Measurements from ENCODE around the gene UBE2QL1.

UBE2QL1 gene

DNA sequence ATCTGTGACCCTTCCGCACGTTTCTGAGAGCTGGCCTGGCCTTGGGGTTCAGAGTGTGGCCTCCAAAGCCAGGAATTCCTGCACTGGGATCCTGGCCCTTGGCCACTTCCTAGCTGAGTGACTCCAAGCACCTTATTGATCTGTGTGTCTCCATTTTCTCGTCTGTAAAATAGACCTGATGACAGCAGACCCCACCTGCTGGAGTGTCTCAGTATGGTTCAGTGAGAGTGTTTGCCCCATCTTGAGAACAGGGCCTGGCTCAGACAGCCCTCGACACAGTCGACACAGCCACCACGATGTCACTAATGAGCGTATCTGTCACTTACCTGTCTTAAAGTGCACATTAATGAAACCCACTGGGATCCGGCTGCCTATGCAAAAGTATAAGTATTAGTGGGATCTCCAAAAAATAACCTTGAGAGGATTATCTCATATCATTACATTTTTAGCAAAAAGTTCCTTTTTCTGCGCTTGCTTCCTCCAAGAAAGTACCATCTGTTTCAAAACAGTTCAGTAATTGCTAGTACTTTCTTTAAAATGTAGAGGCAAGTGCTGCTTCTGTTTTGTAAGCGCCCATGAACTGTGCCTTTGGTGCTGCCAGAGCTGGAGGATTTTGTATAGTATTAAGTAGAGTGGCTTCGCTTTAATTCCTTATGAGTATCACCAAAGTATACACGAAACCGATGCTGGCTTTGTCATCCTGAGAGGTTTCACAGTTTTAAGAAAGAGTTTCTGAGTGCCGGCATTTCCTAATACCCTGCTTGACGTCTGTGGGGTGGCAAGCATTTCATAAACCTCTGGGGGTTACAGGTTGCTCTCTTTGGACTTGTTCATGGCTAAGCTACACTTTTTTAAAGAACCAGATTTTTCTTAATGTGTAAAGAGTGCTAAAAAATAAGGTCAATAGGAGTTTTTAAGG is 31.7 kb downstream of the UBE2QL1 start:
- DNase-seq, result no peak

DNA sequence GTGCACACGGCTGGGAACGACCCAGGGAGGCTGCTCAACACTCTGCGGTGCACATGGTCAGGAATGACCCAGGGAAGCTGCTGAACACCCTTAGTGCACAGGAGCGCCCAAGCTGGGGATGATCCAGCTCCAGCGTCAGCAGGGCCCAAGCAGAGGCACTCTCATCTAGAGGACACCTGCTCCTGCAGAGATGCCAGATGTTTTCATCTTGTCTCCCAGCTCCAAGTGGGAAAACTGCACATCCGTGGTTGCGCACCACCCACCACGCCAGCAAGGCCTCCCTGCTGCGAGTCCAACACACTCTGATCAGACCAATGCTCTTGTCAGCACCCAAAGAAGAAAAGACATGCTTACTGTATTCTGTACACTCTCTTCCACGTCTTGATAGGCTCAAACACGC is 34.1 kb downstream of the UBE2QL1 start:
- DNase-seq, result no peak

DNA sequence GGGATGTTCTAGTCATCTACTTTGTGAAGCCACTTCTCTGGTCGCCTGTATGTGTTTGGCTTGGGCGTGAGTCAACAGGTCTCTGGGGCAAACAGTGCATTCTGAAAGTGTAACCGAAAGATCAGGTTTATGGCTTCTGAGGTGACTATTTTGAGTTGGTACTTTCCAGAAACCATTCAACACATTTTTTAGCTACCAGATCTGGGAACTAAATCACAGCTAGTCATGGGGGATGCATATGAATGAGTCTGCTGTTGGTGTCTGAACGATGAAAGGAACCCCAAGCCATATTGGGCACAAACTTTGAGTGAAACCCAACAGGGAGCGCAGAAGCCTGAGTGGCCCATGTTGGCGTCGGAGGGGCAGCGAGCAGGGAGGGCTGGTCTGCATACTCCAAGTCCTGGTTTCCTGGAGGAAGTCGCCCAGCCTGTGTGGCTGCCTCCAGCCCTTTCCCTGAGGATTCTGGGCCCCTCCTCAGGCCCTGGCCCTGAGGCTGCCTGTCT is 35.3 kb downstream of the UBE2QL1 start:
- DNase-seq, result no peak

DNA sequence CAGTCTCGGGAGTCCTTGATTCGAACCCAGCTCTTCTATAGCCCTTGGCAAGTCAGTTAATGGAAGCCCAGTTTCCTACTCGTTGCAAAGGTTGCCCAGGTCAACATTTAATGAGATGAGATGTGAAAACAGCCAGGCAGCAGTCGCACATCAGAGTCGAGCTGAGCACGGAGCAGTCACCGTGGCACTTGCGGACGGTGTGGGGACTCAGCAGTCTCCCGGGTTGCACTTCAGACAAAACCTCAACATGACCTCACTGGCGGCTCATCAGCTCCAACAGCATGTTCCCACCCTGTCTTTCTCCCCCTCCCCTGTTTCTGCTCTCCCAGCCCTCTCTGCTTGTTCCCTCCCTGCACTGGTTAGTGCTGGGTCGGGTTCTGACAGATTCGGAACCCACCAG is 35.8 kb downstream of the UBE2QL1 start:
- no peak for DNase-seq

DNA sequence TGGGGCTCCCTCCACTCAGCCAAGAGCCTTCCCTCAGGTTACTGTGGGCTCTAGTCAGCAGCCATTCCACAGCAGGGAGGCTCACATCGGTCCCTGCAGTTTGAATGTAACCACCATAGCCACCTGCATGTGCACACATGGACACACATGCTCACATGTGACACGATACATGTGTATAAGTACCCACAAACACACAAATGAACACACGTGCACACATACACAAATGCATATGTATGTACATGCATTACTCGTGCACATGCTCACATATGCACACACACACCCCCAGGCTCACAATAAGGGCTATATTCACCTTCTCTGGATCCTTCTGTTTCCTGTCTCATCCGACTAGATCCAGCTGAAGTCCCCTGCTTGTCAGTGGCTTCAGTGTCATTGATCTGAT is 36.2 kb downstream of the UBE2QL1 start:
- no peak for DNase-seq

DNA sequence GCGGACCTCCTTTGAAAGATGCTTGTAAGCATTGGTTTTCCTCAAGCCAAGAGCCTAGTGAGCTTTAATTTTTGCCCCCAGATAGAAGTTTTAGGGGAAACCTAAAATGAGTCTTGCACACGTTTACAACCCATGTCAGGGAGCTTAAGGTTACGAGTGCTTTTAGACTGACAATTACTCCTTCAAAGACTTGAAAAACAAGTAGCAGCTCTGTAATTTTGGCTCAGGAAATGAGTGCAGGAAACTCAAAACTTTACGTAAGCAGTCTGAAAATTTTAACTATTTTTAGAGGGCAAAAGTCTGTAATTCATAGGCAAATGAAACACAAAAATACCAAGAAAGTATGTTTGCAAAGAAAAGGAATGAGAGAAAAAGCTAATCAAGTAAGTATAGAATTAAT is 36.8 kb downstream of the UBE2QL1 start:
- DNase-seq, result no peak

DNA sequence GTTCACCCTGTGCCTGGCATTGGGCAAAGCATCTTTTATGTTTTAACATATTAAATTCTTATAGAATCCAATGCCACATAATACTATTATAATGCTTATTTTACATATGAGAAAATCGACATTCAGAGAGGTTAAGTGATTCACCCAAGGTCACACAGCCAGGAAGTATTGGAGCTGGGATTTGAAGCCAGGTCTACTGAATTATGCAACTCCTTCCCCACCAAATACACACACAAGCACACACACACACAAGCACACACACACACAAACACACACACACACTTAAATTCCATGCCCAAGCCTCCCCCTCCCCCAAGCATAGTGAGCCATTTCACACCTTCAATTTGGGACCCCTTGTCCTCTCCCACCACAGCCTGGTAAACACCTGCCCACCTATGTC is 37.4 kb downstream of the UBE2QL1 start:
- no peak for DNase-seq

DNA sequence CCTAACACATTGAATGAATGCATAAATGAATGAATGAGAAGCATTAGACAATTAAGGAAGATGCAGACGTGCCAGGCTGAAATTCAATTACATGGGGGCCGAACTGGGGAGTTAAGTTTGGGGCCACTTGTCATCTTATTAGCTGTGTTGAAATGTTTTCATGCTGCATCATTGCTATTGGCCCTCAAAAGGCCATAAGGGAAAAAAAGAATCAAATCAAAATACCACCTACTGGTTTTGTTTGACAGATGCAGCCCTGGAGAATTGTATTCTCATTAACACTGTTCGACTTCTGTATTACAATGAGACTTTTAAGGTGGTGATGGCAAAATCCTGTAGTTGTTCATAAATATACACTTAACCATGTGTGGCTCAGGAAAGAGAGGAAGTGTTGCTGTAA is 38.4 kb downstream of the UBE2QL1 start:
- DNase-seq, result no peak

DNA sequence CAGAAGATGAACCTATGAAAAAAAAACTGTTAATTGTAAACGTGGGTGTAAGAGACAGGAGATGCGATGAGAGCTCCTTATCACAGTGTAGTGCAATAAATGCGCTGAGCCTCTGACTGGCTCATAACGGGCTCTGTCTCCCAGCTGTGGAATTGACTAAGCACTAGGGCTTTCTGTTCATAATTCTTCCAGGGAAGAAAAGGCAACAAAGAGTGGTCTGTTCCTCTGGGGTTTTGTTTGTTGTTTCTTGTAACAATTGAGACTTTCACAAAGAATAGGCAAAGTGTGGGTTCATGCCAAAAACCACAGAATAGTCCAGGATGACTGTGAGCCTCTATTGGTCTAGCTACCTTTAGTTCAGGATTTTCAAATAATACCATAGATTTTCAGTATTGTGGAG is 39.4 kb downstream of the UBE2QL1 start:
- DNase-seq, result no peak

DNA sequence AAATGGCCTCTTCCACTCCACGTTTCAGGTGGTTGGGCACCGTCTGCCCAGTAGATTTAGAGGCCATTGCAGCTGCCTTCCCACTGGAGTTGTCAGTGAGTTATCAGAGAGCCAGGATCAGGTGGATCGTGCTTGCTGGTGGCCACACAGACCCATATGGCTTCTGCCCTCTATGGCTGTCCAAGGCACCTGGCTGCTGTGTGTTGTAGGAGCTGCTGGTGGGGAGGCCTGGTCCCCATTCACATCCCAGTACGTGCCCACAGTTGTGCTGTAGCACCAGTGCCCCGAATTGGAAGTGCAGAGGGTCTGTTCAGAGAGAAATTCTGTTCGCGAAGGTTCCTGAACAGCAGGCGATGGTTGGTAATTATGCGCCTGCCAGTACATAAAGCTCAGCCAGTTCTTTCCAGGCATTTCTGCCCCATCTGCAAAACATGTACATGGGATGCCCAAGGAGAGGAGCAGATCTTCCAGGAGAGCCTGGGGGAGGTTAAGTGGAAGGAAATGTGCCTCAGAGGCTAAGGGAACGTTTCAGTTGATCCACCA is 41.1 kb downstream of the UBE2QL1 start:
- no peak for DNase-seq

DNA sequence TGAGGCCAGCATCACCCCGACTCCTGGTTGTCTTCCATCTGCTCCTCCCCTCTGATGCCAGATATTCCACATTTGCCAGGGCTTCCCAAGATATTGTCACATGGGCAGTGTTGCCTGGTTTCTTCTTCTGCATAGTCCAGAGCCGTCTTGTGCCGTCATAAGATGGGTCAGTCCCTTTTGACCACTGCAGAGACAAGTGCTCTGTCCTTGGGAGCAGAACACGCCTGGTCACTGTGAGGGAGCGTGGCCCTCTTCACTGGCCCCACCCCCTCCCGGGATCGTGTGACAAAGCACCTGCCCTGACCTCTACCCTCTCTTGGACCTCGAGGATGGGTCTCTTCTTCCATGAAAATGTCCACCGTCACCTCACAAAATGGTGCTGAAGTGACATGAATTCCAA is 41.6 kb downstream of the UBE2QL1 start:
- no peak for DNase-seq

DNA sequence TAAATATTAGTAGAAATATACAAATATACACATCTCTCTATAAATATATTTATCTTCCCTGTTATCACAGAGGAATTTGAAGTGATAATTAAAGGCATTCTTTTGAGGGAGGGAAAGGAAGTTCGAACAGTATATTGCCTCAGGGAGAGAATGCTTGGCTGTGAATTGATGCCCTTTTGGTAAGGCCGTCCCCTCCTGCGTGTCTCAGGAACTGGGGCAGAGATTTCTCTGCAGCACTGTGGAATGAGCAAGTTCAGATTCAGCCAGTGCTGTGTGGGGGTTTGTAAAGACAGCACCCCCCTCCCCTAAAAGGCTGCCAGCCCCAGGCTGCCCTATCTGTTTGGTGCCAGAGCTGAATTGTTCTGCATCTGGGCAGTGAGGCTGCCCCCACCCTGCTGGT is 42.0 kb downstream of the UBE2QL1 start:
- no peak for DNase-seq

DNA sequence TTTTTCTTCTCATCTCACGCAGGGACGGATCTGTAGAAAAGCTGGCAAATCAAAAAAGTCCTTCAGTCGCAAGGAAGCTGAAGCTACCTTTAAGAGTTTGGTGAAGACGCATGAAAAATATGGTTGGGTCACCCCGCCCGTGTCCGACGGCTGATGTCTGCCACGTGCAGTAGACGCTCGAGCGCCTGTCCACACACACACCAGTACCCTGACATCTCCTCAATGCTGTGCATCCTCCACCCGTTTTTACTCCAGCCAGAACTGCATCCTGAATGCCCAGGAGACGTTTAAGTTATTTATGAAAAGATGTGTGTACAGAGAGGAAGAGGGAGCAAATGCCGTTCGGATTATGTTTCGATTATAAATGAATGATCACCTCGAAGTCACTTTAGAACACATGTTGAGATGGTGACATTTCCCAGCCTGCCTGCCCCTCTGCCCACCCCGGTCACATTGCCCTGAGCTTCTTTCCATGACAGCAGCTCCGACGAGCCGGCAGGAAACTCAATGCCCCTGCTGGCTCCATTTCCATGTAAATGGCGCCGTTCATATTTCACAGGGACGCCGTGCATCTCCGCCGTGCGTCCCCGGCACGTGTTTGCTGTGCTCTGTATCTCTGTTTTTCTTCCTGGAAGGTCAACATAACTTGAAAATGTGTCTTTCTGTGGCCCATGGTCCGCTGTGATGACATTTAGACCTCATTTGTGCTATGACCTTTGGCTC is 42.7 kb downstream of the UBE2QL1 start:
- DNase-seq, result no peak

DNA sequence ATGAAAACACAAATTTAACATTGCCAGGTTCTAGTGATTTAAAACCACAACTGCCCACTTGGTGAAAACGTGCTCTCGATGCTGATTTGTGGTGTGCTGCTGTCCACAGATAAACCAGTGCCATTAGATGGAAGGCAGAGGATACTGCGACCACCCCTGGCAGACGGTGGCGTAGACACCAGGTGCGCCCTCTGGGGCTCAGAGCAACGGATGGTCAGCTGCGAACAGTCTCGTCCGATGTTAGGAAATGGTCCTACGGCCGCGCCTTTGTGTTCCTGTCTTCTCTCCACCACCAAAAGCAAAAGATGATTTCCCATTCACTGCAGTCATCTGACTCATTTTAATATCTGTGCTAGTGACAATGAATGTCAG is 43.2 kb downstream of the UBE2QL1 start:
- DNase-seq, result no peak

DNA sequence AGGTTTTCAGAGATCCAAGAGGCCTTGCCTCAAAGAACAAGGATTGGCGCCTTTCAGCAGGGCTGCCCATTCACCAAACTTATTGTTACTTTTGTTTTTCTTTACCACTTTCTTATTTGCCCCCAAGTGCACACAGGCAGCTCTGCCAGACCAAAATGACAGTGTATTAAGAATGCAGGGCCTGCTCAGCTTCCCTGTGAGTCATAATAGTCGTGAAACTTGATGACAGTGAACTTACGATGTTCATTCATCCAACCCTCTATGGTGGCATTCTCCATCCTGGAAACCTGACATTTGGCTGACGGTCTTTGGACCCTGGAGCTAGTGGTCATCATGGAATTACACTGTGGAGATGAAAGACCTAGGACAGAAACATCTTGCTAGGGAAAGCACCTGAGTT is 44.3 kb downstream of the UBE2QL1 start:
- no peak for DNase-seq

DNA sequence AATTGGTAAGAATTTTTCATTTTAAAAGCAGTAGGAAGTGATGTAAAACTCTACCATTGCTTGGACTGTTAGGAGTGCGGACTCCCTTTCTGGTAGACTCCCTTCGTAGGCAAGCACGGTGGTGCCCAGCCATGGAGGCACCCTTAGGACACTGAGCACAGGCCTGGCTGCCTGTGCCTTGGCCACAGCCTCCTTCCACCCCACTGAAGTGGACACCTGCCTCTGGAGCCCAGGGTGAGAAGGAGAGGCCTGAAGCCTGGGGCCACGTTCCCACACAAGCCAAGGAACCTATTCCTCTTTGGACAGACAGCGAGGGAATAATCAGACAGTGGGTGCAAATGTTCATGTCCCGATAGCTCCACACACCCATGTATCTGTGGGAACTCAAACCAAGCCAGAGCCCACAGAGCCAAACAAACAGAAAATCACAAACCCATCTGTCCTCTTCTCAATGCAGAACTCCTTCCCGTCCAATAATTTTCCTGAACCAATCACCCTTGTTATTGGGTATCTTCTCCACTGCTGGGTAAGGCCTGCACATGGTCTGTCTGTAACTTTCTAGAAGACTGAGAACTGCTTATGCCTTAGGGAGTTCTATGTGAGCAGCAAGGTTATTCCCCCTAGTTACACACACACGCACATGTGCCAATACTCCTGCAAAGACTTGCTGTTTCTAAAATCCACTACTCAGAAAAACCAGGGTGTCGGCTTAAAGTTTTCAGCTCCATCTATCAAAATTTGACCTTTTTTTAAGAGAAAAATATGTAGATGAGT is 45.2 kb downstream of the UBE2QL1 start:
- DNase-seq, result no peak

DNA sequence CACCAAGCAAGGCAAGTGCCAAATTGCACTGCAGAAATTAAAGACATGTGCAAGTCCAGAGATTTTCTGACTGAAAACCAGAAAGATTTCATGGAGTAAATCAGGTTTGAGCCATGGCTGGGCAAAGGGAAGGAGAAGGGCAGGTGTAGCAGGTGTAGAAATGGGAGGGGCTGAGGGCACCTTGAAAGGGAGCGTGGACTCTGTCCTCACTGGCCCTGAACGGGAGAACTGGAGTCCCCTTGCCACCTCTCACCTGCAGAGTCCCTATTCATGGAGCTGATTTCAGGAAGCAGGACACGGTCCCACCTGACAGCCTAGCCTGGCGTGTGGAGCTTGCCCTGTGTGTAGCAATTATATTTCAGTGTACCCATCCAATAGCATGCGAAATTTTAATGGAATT is 46.3 kb downstream of the UBE2QL1 start:
- no peak for DNase-seq

DNA sequence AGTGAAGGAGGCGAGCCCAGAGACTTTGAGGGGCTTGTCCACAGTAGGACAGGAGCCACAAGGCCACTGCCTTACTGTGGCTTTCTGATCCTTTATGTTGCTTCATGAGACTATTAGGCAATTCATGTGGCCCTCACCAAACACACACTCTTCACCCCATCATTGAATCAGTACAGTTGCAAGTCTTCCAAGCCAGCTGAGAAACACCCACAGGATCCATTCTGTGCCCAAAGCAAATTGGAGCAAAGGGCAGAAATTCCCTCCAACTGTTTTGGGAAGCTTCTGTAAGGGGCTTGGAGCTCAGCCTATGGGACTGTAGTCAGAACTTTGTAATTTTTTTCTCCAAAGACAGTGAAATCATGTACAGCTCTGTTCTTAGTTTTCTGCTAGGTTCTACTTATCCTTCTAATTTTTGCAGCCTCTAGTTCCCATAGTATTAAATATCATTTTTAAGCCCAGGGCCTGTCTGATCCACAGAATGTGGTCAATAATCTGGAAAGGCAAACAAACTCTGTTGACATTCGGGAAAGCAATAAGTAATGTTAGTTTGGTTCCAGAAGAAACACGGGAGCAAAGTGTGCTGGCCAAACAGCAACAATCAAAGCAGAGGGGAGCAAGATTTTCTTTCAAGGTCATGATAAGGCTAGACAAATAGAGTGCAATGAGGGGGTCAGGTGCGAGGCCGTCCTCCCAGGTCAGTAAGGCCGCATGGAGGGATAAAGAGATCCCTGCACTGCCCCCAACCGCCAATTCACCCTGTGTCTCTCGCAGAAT is 47.0 kb downstream of the UBE2QL1 start:
- no peak for DNase-seq

DNA sequence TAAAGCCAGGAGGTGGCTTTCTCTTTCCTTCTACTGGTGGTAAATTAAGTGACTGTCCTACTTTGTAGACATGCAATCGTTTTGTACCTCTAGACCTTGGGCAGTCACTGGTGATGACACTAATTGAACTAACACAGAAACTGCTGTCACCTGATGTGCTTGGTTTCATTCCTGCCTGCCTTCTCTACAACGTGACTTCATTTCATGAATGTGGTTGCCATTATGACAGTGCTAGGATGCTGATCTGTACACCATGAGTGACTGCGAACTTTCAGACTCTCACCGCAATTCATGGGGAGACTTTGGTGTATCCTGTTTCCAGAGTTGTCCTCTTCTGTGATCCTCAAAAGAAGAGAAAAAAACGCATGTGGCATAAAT is 47.5 kb downstream of the UBE2QL1 start:
- no peak for DNase-seq

DNA sequence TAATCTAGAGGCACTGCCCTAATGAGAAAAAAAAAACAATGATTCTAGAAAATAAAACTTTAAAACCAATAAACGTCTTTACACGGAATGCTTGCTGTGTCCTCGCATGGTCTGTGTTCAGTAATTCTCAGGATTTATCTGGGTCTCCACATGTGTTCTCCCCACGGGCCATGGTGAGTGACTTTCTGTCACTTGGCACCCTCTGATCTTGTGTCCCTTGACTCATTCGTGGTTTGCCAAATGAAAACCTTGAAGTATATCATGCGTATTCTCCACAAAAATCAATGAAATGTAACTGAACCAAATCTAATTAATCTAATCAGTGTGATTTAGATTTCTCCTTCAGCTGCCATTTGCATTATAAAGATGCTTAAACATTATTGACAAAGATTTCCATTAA is 48.0 kb downstream of the UBE2QL1 start:
- no peak for DNase-seq

DNA sequence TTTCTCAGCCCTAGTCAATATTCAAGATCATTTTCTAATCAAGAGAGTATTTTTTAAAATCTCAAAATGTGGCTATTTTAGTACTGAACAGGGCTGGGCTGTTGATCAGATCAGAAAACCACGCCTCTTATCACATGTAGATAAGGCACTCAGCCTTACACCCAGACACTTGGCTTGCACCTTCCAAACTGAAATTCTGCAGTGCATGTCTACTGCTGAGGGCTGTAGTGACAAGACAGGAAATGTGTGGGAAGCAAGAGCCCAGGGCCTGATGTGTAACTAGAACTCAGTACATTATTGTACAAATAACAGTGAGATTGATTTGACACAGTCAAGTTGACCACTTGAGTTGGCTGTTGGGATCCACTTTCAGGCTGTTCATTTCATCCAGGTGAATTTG is 48.6 kb downstream of the UBE2QL1 start:
- no peak for DNase-seq

DNA sequence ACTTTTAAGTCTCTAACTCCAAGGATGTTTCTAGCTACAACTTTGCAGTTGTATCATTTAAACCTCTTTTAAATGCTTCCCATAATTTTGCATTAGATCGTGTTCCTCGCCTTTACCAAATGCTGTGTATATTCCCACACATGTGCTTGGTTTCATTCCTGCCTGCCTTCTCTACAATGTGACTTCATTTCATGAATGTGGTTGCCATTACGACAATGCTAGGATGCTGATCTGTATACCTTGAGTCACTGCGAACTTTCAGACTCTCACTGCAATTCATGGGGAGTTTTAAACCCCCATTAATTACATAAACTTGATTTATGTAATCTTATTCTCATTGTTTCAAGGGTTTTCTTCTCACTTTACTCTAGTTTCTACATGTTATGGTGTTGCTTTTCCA is 50.3 kb downstream of the UBE2QL1 start:
- no peak for DNase-seq

Measured in right hindlimb (tissue), 1 donor.